Stimulated activated CD4-positive, alpha-beta T cell treated with anti-CD3 and anti-CD28 coated beads, Interleukin-1b, Interleukin-23, amount 100 ng/mL, for 1 hour (primary cell): ENCODE results near the gene SLC12A5.

Experiments used
- DNase-seq, 2 donors: peaks; one replicate each; pipeline ENCODE4 v3.0.0-alpha.2; 2020; ENCODE audit warnings: low read depth in 2 of 2

SLC12A5 gene

GRCh38 chr20:46025376-46025783, 3.6 kb upstream of the SLC12A5 start:
- no peak for DNase-seq

DNA sequence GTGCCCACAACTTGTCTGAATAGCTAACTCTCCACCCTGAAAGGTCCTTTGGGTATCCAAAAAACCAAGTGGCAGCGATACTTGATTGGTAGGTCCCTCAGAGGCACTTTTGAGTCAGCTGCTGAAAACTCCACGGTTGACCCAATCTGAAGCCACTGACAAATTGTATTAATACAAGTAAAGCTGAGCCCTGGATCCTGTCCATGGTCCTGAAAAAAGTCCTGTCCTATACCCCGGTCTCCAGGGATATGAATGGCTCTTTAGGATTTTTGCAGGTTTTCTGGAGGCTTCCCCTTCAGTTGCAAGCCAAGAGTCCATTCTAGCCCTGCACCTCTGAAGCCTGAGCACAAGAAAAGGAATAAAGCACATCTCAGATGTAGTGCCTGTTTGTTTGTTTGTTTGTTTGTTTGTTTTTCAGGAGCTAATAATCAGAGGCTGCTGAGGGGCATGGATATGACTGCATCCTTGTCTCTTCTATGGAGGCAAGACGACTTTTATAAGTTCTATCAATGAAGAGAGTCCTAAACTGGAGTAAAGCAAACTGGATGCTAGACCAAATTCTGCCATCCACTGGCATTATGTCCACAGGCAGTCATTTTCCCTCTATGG, 1.7 kb upstream of the SLC12A5 start:
- no peak for DNase-seq

DNA sequence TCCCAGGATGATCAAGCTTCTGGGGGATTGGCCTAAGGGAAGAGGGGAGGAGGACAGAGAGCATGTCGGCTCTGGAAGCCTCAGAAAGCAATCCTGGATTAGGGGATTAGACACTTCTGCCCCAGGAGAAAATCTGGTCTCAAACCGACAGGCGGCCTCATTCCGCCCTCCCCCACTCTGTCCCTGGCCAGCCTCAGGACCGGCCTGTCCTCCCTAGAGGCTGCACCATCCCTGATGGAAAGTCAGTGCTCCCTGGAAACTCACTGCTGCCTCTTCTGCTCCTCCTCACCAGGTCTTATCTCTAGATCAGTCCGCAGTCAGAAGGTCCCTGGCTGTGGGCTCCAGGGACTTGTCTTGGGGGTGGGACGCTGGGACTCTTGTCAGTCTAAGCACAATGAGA, 905 bp upstream of the SLC12A5 start:
- no peak for DNase-seq

DNA sequence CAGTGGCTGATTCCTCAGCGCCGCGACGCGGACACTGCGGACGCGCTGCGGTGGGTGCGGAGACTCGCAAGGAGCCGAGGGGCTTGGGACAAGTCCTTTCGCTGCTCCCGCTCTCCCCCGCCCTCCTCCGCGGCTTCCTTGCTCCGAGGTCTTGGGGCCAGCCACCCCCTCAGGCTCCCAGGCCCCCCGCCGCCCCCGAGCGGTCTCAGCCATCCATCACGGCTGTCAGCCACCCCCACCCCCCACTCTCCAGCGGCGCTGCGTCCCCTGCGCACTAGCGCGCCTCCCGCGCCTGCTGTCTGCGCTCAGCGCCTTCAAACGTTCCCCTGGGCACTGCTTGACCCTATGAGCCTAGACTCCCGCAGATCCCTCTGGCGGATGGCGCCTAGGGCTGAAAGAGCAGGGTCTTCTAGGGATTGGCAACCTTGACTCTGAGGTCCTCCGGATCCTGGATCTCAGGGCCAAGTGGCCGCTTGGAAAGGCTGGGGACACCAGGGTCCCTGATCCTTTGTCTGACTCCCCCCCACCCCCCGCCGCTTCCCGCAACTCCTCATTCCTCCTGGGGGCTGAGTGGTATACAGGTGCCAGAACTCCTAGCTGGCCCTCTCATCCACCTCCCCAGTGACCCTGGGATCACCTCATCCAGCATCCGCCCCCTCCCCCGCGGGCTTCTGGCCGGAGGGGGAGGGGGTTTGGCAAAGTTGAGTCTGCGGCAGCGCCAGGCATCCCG, 1.4 kb downstream of the SLC12A5 start:
- no peak for DNase-seq

GRCh38 chr20:46031014-46031569, 2.1 kb downstream of the SLC12A5 start:
- DNase-seq = no peak

- DNase-seq = no peak
Observed at GRCh38 chr20:46031701-46032254, 2.8 kb downstream of the SLC12A5 start.

DNA sequence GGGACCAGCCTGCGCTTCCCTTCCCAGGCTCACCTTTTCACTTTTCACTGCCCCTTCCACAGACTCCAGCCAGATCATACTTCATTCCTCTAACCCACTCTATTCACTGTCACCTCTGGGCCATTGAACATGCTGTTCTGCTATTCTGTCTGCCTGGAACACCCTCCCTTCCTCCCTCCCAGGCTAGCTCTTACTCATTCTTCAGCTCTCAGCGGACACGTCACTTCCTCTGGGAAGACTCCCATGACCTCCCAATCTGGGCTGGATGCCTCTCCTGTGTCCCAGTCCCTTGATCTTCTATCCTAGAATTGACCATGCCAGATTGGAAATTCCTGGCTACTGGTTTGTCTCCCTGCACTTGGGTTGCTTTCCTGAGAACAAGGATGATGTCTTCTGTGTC, 5.0 kb downstream of the SLC12A5 start:
- DNase-seq = no peak

- no peak for DNase-seq
Observed at GRCh38 chr20:46035253-46035652, 6.2 kb downstream of the SLC12A5 start.

DNA sequence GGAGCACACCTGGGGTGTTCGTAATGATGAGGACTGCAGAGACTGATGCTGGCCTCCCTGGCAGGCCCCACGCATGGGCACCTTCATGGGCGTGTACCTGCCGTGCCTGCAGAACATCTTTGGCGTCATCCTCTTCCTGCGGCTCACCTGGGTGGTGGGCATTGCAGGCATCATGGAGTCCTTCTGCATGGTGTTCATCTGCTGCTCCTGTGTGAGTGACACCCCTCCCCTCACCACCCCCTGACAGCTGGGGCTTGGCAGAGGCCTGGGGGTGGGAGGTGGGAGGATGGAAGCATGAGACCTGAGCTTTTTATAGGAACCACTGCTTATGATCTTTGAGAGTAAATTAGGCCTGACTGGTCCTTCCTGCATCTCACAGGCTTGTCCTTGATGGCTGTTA, 6.7 kb downstream of the SLC12A5 start:
- no peak for DNase-seq

DNA sequence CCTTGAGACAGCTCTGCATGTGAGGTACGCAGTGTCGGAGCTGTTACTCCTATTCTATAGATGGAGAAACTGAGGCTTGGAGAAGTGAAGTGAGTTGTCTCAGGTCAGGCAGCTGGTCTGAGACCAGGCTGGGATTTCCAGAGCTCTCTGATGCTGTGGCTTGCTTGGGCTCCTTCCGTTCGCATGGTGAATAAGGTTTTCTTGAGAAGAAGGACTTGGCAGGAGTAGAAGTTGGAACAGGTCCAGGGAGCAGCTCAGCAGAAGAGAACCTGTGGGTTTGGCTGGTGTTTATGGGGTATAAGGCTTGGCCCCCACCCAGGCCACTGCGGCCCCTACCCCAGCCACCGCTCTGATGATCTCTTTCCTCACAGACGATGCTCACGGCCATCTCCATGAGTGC, 7.4 kb downstream of the SLC12A5 start:
- DNase-seq = no peak

- no peak for DNase-seq
Observed at GRCh38 chr20:46037036-46037435, 8.0 kb downstream of the SLC12A5 start.

DNA sequence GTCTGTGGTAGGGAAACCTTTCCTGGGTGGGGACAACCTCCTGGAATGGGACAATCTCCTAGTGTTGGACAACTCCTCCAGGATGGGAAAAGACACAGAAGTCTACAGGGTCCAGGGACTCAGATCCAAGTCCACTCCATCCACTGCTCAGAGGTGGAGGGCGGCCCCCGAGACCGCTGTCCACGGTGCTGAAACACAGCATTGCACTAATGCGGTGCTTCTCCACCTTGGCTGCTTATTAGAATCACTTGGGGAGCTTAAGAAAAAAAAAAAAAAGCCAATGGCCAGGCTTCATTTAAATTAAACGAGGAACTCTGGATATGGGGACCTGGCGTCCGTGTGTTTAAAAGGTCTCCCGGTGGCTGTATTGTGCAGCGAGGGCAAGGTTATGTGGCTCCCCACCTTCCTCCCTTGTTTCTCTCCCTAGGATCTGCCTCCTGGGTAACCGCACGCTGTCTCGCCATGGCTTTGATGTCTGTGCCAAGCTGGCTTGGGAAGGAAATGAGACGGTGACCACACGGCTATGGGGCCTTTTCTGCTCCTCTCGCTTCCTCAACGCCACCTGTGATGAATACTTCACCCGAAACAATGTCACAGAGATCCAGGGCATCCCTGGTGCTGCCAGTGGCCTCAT, 12.0 kb downstream of the SLC12A5 start:
- no peak for DNase-seq

DNA sequence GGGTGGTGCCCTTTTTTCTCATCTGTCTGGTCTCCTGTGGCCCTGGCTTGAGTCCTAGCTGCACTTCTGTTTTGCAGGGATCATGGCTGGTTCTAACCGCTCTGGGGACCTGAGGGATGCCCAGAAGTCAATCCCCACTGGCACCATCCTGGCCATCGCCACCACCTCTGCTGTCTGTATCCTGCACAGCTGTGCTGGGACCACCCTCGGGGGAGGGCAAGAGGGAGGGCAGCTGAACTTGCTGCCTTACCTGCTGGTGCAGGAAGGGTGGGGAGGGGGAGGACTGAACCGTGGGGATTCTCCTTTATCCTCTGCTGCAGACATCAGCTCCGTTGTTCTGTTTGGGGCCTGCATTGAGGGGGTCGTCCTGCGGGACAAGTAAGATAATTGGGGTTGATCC, 14.5 kb downstream of the SLC12A5 start:
- no peak for DNase-seq

GRCh38 chr20:46044896-46045295, 15.9 kb downstream of the SLC12A5 start:
- no peak for DNase-seq

DNA sequence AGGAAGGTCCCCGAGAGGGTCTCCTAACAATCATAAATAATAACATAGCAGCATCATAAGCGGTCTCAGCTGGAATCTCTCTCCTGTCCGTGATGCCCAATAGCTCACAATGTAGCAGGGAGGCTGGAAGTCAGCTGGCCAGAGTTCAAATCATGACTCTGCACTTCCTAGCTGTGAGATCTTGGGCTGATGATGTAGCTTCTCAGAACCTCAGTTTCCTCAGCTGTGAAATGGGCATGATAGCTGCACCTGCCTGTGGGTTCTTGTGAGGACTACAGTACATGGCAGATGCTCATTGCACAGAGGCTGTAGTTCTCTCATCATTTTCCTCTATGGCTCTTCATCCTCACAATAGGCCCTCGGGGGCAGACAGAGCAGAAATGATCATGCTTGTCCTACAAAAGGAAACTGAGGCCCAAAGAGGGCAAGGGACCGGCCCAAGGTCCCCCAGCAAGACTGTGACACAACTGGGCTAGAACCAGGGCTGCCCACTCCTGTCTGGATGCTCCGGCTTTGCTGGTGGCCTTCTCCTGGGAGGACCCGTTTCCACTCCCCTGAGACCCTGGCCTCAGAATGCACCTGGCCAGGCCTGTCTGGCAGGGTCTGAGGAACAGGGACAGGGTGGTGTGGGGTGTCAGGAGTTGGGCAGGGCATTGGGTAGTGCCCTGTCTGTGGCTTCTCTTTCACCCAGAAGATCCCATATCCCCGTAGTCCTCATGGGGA, 17.7 kb downstream of the SLC12A5 start:
- no peak for DNase-seq

GRCh38 chr20:46047821-46048220, 18.8 kb downstream of the SLC12A5 start:
- DNase-seq = no peak

DNA sequence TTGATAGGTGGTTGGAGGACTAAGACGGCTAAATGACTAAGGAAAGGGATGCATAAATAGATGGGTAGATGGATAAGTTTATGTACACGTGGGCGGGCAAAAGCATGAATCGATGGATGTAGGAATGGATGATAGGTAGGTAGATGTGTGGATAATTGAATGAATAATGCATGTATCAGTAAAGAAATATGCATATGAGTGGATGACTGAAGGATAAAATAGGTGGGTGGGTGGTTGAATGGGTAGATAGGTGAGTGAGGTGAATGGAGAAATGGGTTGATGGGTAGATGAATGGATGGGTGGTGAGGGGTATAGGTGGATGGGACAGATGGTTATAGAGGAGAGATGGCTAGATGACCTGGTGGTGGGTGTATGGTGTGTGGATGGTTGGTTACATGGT, 20.2 kb downstream of the SLC12A5 start:
- no peak for DNase-seq

DNA sequence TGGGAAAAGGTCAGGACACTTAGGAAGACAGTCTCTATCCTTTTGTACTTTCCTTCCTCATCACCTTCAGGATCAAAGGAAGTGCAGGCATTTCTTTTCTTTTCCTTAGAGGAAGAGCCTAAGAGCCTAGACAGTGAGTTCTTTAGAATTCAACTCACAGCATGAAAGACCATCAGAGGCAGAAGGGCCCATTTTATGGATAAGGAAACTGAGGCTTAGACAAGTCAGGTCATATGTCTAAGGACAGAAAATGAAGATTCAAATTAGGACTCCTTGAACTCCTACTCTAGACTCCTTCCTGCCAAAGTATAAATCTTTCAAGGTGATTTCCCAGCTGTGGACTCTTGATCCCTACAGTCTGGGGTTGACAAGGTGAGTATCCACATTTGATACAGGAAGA, 20.8 kb downstream of the SLC12A5 start:
- DNase-seq = no peak

DNA sequence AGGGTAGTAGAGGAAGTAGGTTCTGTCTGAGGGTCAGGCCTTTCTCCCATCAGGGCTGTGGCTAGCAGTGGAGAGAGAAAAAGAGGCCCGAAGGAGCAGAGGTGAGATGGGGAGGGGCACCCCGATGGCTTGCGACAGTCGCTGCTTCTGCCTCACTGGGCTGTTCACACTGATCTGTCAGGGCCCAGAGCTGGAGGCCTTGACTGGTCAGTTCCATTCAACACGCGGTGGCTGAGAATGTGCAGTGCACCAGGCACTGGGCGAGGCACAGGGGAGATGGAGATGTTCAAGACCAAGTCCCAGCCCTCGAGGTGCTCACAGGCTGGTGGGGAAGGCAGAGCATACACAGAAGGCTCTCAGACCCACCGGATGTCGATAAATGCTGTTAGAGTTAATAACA, 21.4 kb downstream of the SLC12A5 start:
- no peak for DNase-seq

- no peak for DNase-seq
Observed at GRCh38 chr20:46050885-46051284, 21.9 kb downstream of the SLC12A5 start.

GRCh38 chr20:46051556-46052308, 22.7 kb downstream of the SLC12A5 start:
- DNase-seq = no peak
